Activated naive CD4-positive, alpha-beta T cell treated with anti-CD3 and anti-CD28 coated beads for 36 hours (primary cell): ENCODE measurements around the gene KRTAP5-11. TPM values are rescaled to one million over a fixed set of nuclear protein-coding genes. Genes with fewer than 3 reads are reported as not detected.
A peak's percentile ranks its signal among the peaks of the same experiment; 100 is the strongest.
"Not testable (repeated sequence)": the region's sequence is repeated elsewhere in the genome, so short reads cannot be mapped to it uniquely, and the experiment has no call there.

Source experiments
- CTCF ChIA-PET: fragments of 350-600 bp; sonication (Branson Sonifier 250); formaldehyde crosslinking; loops from one replicate; lab custom pipeline; 2021; ENCODE audit warnings: antibody characterized with exemption; lab: Charles Lee
- DNase-seq: peaks from one replicate; pipeline ENCODE4 v3.0.0-alpha.2; 2020
- H3K27ac Mint-ChIP-seq: one replicate; pipeline ENCODE4 v1.8.0; 2021; ENCODE audit warnings: mild to moderate bottlenecking, mixed read lengths
- H3K27me3 Mint-ChIP-seq: one replicate; pipeline ENCODE4 v1.8.0; 2021; ENCODE audit warnings: low read depth, mixed read lengths
- H3K36me3 Mint-ChIP-seq: one replicate; pipeline ENCODE4 v1.8.0; 2021; ENCODE audit warnings: low read depth, mixed read lengths
- H3K4me1 Mint-ChIP-seq: one replicate; pipeline ENCODE4 v1.8.0; 2021; ENCODE audit warnings: low read depth, mixed read lengths
- H3K4me3 Mint-ChIP-seq: one replicate; pipeline ENCODE4 v1.8.0; 2021; ENCODE audit warnings: mild to moderate bottlenecking, moderate library complexity, mixed read lengths
- H3K9me3 Mint-ChIP-seq: one replicate; pipeline ENCODE4 v1.8.0; 2021; ENCODE audit warnings: mixed read lengths
- intact Hi-C: fragments of 100-400 bp; cut with micrococcal nuclease; formaldehyde crosslinking; loops from one replicate; pipeline ENCODE4 v1.15.1; 2023
- total RNA-seq, 2 experiments: library from RNA; stranded (reverse); gene quantifications; one replicate each; pipeline ENCODE4 v1.2.3, GENCODE V29; 2021

KRTAP5-11 gene
- total RNA-seq, 2 experiments from 2014 or later = not detected

GRCh38 chr11:71606853-71607519, 24.3 kb upstream of the KRTAP5-11 start:
- H3K36me3 Mint-ChIP-seq, DNase-seq, intact Hi-C loops, H3K4me1 Mint-ChIP-seq, H3K4me3 Mint-ChIP-seq, H3K27ac Mint-ChIP-seq, H3K9me3 Mint-ChIP-seq: not testable (repeated sequence)
- H3K27me3 Mint-ChIP-seq = peaks cover 20% of the 10 kb centered on the region
- CTCF ChIA-PET = interaction anchor here (0.6 kb wide), 1 partner anchor 1077 kb away, joined by 3 read pairs; no protein-coding TSS in a partner anchor

GRCh38 chr11:71604798-71605488, 22.3 kb upstream of the KRTAP5-11 start:
- H3K27me3 Mint-ChIP-seq = peaks cover 28% of the 10 kb centered on the region
- CTCF ChIA-PET = interaction anchor here (0.6 kb wide), 1 partner anchor 83 kb away, joined by 3 read pairs; no protein-coding TSS in a partner anchor
- H3K4me3 Mint-ChIP-seq, H3K27ac Mint-ChIP-seq, H3K36me3 Mint-ChIP-seq, H3K9me3 Mint-ChIP-seq, H3K4me1 Mint-ChIP-seq, intact Hi-C loops: not testable (repeated sequence)
- peak; percentile 40 for DNase-seq

DNA sequence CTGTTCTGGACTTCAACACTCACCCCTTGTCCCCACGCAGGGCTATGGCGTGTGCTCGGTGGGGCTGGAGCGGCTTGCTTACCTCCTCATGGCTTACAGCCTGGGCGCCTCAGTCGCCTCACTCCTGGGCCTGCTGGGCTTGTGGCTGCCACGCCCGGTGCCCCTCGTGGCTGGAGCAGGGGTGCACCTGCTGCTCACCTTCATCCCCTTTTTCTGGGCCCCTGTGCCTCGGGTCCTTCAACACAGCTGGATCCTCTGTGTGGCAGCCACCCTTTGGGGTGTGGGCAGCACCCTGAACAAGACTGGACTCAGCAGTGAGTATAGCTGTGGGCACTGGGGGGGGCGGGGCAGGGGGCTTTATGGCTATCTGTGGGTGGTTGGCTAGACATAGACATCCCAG, 20.5 kb upstream of the KRTAP5-11 start:
- H3K27ac Mint-ChIP-seq, H3K9me3 Mint-ChIP-seq, intact Hi-C loops, CTCF ChIA-PET, DNase-seq, H3K4me1 Mint-ChIP-seq, H3K4me3 Mint-ChIP-seq, H3K36me3 Mint-ChIP-seq: not testable (repeated sequence)
- peaks cover 21% of the 10 kb centered on the region for H3K27me3 Mint-ChIP-seq

- H3K27ac Mint-ChIP-seq, H3K9me3 Mint-ChIP-seq, intact Hi-C loops, H3K4me1 Mint-ChIP-seq, H3K27me3 Mint-ChIP-seq, DNase-seq, H3K4me3 Mint-ChIP-seq, H3K36me3 Mint-ChIP-seq: not testable (repeated sequence)
- CTCF ChIA-PET = interaction anchor here (0.8 kb wide), 1 partner anchor 16 kb away, joined by 3 read pairs; no protein-coding TSS in a partner anchor
These were observed 6.9 kb upstream of the KRTAP5-11 start for GRCh38 chr11:71589546-71589920.

- CTCF ChIA-PET = interaction anchor here (0.8 kb wide), 1 partner anchor 15 kb away, joined by 3 read pairs; no protein-coding TSS in a partner anchor
- H3K27ac Mint-ChIP-seq, H3K4me3 Mint-ChIP-seq, H3K27me3 Mint-ChIP-seq, H3K36me3 Mint-ChIP-seq, intact Hi-C loops, H3K9me3 Mint-ChIP-seq, H3K4me1 Mint-ChIP-seq: not testable (repeated sequence)
- peak; percentile 88 for DNase-seq
These were observed 6.3 kb upstream of the KRTAP5-11 start for GRCh38 chr11:71588822-71589545.

DNA sequence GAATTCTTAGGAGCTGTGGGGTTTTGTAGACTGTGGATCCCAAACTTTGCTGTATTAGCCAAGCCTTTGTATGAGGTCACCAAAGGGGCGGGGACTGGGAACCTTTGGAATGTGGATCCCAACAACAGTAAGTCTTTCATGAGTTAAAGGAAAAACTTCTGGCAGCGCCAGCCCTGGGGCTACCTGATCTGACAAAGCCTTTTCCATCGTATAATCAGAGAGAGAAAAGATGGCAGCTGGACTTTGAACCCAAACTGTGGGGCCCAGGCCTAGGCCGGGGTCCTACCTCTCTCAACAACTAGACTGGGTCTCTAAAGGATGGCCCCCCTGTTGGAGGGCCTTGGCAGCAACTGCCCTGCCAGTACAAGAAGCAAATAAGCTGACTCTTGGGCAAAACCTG, 5.6 kb upstream of the KRTAP5-11 start:
- CTCF ChIA-PET, H3K9me3 Mint-ChIP-seq, H3K4me3 Mint-ChIP-seq, intact Hi-C loops, H3K27me3 Mint-ChIP-seq, H3K36me3 Mint-ChIP-seq, DNase-seq, H3K4me1 Mint-ChIP-seq, H3K27ac Mint-ChIP-seq: not testable (repeated sequence)

- peaks cover 20% of the 10 kb centered on the region for H3K27me3 Mint-ChIP-seq
- CTCF ChIA-PET, H3K4me3 Mint-ChIP-seq, H3K9me3 Mint-ChIP-seq, H3K36me3 Mint-ChIP-seq, H3K4me1 Mint-ChIP-seq, intact Hi-C loops, H3K27ac Mint-ChIP-seq, DNase-seq: not testable (repeated sequence)
These were observed 3.0 kb upstream of the KRTAP5-11 start for GRCh38 chr11:71585673-71586072.

DNA sequence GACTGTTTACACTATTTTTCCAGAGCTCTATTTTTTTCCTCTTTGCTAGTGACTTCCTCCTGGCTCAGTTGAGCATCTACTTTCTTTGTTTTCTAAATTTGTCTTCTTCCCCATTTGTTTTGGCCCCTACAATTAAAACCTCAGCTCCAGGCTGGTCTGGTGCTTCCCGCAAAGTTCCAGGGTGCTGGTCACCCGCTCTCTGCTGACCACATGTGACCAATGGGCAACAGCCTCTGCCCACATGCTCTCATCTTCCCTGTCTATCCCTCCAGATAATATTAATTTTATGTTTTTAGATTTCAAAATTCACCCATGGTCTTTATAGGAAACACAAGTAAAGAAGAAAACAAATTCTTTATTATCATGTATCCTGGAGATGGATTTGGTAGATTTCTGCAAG, 294 bp upstream of the KRTAP5-11 start:
- H3K36me3 Mint-ChIP-seq, intact Hi-C loops, DNase-seq, H3K9me3 Mint-ChIP-seq, H3K27ac Mint-ChIP-seq, CTCF ChIA-PET, H3K4me3 Mint-ChIP-seq, H3K4me1 Mint-ChIP-seq: not testable (repeated sequence)
- H3K27me3 Mint-ChIP-seq = peaks cover 27% of the 10 kb centered on the region

DNA sequence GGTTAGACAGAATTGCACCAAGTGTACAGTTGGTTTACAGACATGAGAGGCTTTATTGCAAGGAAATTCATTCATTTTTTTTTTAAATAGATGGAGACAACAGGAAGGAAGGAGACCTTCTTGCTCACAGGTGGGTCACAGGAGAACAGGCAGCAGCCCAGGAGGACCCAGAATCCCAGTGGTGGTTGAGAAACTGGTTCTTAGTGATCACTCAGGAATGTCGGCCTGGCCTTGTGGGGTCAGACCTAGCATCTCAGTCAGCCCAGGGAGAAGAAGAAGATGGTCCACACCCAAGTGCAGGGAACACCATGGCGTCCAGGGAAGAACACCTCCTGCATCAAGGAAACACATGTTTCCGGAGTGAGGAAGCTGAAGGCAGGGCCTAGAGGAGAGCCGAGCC, 849 bp downstream of the KRTAP5-11 start:
- intact Hi-C loops = no loop called here
- Mint-ChIP-seq H3K27me3 (peaks cover 27% of the 10 kb centered on the region), H3K27ac (no peak overlapping the region), H3K4me3 (no peak overlapping the region), H3K9me3 (no peaks in the 10 kb centered on the region), H3K4me1 (peaks cover 8% of the 10 kb centered on the region), H3K36me3 (no peaks in the 10 kb centered on the region)
- no peak for DNase-seq
- CTCF ChIA-PET = interaction anchor here (1.1 kb wide), 1 partner anchor 8 kb away, joined by 3 read pairs; no protein-coding TSS in a partner anchor

GRCh38 chr11:71580057-71581003, 2.3 kb downstream of the KRTAP5-11 start:
- Mint-ChIP-seq H3K27ac (no peak overlapping the region), H3K4me1 (peaks cover 8% of the 10 kb centered on the region), H3K9me3 (no peaks in the 10 kb centered on the region), H3K36me3 (no peaks in the 10 kb centered on the region), H3K4me3 (no peak overlapping the region), H3K27me3 (peaks cover 27% of the 10 kb centered on the region)
- CTCF ChIA-PET = interaction anchor here (0.6 to 0.7 kb wide), 3 partner anchors 70 to 497 kb away, joined by 3 to 4 read pairs (median 3); no protein-coding TSS in a partner anchor
- peak; percentile 52 for DNase-seq
- intact Hi-C loops = no loop called here

DNA sequence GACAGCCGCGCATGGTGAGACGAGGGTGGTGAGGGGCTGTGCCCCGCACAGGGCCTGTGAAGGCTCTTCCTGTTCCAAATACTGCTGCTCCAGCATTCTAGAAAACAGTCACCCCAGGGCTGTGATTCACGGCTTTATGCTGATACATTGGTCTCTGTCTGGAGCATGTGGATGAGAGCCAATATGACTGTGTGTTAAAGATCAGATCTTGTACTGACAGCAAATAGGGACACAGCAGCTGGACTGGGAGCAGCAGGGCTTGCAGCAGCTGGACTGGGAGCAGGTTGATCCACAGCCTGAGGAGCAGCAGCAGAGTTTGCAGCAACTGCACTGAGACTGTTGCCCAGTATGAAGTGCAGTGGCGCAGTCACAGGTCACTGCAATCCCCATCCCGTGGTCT, 3.2 kb downstream of the KRTAP5-11 start:
- intact Hi-C loops, H3K9me3 Mint-ChIP-seq, CTCF ChIA-PET: not testable (repeated sequence)

More for the DNA sequence above, 3.2 kb downstream of the KRTAP5-11 start:
- H3K27ac Mint-ChIP-seq, DNase-seq, H3K36me3 Mint-ChIP-seq, H3K4me1 Mint-ChIP-seq, H3K4me3 Mint-ChIP-seq: not testable (repeated sequence)
- peaks cover 22% of the 10 kb centered on the region for H3K27me3 Mint-ChIP-seq
